ENCODE measurements around the gene GOLGA8Q. TPM values are rescaled to one million over a fixed set of nuclear protein-coding genes. Genes with fewer than 3 reads are reported as not detected.
"Not testable (repeated sequence)": the region's sequence is repeated elsewhere in the genome, so short reads cannot be mapped to it uniquely, and the experiment has no call there.

Gene GOLGA8Q
- 1 to 10 TPM; 6.2 to 7.7 TPM for total RNA-seq

GRCh38 chr15:30551750-30552149, at the start of gene GOLGA8Q:
Gene GOLGA8Q, plus strand, starts transcription at chr15:30552050. Its CDS starts 28 bp downstream, at chr15:30552078.
- CTCF ChIA-PET; ATAC-seq; H3K27ac Mint-ChIP-seq; H3K4me3 Mint-ChIP-seq; H3K9me3 Mint-ChIP-seq (ENCODE audit: low read depth); DNase-seq; H3K36me3 Mint-ChIP-seq; H3K27me3 Mint-ChIP-seq; H3K4me1 Mint-ChIP-seq: not testable (repeated sequence)

DNA sequence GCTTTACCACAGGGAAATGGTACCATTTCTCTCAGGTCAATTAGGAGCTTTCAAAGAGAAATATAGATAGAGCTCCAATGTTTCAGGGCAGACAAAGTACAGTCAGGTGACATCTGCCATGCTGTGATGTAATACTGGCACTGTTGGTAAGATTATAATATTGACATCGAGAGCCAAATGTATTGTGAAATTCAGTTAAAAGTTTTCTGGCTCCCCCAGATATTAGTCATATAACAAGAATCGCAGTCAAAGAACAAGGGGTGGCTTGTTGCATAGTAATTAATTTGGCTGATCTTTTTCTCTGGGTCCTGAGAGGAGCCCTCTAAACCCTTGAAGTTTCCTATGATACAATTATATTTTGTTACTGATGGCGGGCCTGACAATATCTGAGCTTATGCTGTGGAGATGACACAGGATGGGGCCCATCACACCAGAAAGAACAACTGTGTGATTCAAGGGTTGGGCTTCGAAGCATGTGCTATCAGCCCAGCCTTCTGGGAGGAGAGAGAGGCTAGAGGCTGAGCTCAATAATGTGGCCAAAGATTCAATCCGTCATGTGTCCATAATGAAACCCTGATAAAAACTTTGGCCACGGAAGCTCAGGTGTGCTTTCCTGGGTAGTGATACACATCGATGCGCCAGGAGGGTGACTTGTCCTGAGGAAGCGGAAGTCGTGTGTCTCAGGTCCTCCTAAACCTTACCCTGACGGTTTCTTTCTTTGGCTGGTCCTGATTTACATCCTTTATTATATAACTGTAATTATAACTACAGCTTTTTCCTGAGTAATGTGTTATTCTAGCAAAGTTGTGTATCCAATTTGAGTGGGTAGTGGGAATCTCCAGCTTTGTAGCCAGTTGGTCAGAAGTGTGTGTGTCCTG, 48.7 kb upstream of the GOLGA8Q start:
- H3K36me3 Mint-ChIP-seq; CTCF ChIA-PET; H3K4me3 Mint-ChIP-seq; DNase-seq; ATAC-seq; H3K4me1 Mint-ChIP-seq; H3K27ac Mint-ChIP-seq; H3K9me3 Mint-ChIP-seq (ENCODE audit: low read depth); H3K27me3 Mint-ChIP-seq: not testable (repeated sequence)

DNA sequence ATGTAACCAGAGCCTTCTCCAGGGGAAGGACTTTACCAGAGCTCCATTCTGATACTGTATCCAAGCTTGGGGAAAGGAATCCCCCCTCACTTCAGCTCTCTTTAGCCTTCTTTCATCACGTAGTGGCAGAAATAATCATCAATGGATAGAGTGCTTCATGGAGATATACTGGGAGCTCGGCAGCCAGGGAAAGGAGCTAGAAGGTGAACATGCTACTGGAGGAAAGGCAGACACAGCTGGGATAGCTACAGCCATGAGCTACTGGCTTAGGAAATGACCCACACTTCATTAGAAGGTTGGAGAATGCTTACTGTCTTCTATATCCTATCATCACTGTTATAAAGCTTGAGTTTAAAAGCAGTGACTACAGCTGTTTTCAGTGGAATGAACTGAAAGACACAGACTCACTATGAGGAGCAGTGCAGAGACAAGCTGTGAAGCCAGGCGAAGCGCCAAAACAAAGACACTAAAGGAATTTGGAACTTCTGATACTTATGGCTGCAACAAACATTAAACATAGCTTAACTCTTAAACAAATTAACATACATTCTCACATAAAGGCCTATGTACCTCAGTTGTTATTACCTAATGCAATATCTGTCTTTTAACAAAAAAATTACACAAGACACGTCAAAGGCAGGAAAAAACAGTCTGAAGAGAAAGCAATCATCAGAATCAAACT, 47.5 kb upstream of the GOLGA8Q start:
- H3K9me3 Mint-ChIP-seq (ENCODE audit: low read depth); CTCF ChIA-PET; DNase-seq; H3K4me3 Mint-ChIP-seq; H3K27ac Mint-ChIP-seq; H3K36me3 Mint-ChIP-seq; H3K4me1 Mint-ChIP-seq; H3K27me3 Mint-ChIP-seq; ATAC-seq: not testable (repeated sequence)

- not testable (repeated sequence) for H3K27me3 Mint-ChIP-seq, ATAC-seq
Observed at GRCh38 chr15:30514545-30514944, 37.3 kb upstream of the GOLGA8Q start.

GRCh38 chr15:30523453-30524243, 28.2 kb upstream of the GOLGA8Q start:
- ATAC-seq; H3K4me3 Mint-ChIP-seq; CTCF ChIA-PET; H3K9me3 Mint-ChIP-seq (ENCODE audit: low read depth); DNase-seq; H3K27me3 Mint-ChIP-seq; H3K36me3 Mint-ChIP-seq; H3K4me1 Mint-ChIP-seq; H3K27ac Mint-ChIP-seq: not testable (repeated sequence)

More at GRCh38 chr15:30514545-30514944, 37.3 kb upstream of the GOLGA8Q start:
- H3K4me3 Mint-ChIP-seq; CTCF ChIA-PET; H3K9me3 Mint-ChIP-seq (ENCODE audit: low read depth); H3K27ac Mint-ChIP-seq; H3K4me1 Mint-ChIP-seq; H3K36me3 Mint-ChIP-seq; DNase-seq: not testable (repeated sequence)

GRCh38 chr15:30525912-30526311, 25.9 kb upstream of the GOLGA8Q start:
- H3K4me1 Mint-ChIP-seq; DNase-seq; CTCF ChIA-PET; H3K4me3 Mint-ChIP-seq; H3K27ac Mint-ChIP-seq; H3K36me3 Mint-ChIP-seq; ATAC-seq; H3K27me3 Mint-ChIP-seq; H3K9me3 Mint-ChIP-seq (ENCODE audit: low read depth): not testable (repeated sequence)

GRCh38 chr15:30529049-30529448, 22.8 kb upstream of the GOLGA8Q start:
- H3K27me3 Mint-ChIP-seq; H3K4me1 Mint-ChIP-seq; H3K9me3 Mint-ChIP-seq (ENCODE audit: low read depth); H3K4me3 Mint-ChIP-seq; H3K36me3 Mint-ChIP-seq; H3K27ac Mint-ChIP-seq; DNase-seq; CTCF ChIA-PET; ATAC-seq: not testable (repeated sequence)

- H3K9me3 Mint-ChIP-seq (ENCODE audit: low read depth); H3K4me3 Mint-ChIP-seq; DNase-seq; H3K4me1 Mint-ChIP-seq; H3K27me3 Mint-ChIP-seq; CTCF ChIA-PET; H3K27ac Mint-ChIP-seq; H3K36me3 Mint-ChIP-seq: not testable (repeated sequence)
- peak; percentile 74 for ATAC-seq
Observed at GRCh38 chr15:30566949-30567348, 15.1 kb downstream of the GOLGA8Q start.

DNA sequence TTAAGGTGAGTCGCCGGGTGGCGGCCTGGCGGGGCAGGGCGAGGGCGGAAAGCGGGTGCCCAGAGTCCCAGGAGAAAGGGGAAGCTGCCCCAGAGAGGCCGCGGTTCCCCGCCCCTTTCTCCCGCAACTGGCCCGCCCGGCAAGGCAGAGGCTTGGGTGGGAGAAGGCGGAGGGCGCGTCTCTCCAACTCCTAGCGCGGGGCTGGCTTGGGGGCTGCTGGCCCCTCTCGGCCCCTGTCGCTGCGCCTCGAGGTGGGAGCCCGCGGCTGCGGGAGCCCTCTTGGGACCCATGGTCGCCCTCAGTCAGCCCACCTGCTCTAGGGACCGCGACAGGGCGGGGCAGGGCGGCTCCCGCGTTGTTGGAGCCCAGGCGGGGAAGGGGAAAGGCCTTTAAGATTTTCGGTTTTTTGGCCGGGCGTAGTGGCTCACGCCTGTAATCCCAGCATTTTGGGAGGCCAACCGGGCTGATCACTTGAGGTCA, 21.2 kb downstream of the GOLGA8Q start:
- H3K4me1 Mint-ChIP-seq, H3K4me3 Mint-ChIP-seq: not testable (repeated sequence)

DNA sequence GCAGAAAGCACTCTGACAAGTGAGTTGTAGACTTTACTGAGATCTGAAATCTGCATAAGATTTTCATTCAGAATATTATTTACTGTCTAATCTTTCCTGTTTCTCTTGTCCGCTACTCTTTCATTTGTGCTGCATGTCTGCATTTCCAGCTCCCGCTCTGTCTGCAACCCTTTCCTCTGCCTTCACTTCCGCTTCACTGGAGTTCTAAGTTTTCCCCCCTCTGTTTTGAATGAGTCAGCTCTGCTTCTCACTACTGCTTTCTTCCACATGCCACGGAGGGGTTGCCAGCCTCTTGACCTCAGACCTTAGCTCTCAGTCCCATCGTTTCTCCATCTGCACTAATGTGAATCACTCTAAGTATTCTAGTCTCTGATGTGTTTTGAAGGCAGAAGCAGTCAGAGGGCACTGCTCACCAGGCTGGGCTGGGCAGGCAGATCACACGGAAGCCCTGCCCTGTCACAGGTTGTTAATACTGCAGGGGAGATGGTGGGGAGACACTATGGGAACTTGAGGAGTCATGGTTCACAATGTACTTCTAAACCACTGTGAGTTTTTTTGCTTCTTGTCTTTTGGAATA, 27.6 kb downstream of the GOLGA8Q start:
- DNase-seq; H3K36me3 Mint-ChIP-seq; H3K27me3 Mint-ChIP-seq; CTCF ChIA-PET; H3K9me3 Mint-ChIP-seq (ENCODE audit: low read depth); H3K27ac Mint-ChIP-seq; H3K4me1 Mint-ChIP-seq; H3K4me3 Mint-ChIP-seq; ATAC-seq: not testable (repeated sequence)

More for the DNA sequence above, 21.2 kb downstream of the GOLGA8Q start:
- H3K27me3 Mint-ChIP-seq; H3K9me3 Mint-ChIP-seq (ENCODE audit: low read depth); H3K36me3 Mint-ChIP-seq; H3K27ac Mint-ChIP-seq; CTCF ChIA-PET; DNase-seq: not testable (repeated sequence)
- ATAC-seq: peak; percentile 63

DNA sequence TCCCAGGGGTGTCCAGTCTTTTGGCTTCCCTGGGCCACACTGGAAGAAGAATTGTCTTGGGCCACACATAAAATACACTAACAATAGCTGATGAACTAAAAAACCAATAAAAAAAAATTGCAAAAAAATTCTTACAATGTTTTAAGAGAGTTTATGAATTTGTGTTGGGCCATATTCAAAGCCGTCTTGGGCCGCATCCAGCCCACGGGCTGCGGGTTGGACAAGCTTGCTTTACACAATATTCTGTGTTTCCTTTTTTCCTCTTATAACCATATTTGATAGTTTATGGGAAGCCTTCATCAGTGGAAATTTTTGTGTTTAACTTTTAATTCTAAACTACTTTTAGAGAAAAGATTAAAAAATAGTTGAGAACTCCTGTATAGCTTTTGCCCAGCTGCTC, 28.9 kb downstream of the GOLGA8Q start:
- H3K27me3 Mint-ChIP-seq; ATAC-seq; DNase-seq; H3K27ac Mint-ChIP-seq; H3K36me3 Mint-ChIP-seq; H3K9me3 Mint-ChIP-seq (ENCODE audit: low read depth); H3K4me1 Mint-ChIP-seq; CTCF ChIA-PET; H3K4me3 Mint-ChIP-seq: not testable (repeated sequence)

GRCh38 chr15:30598953-30599352, 47.1 kb downstream of the GOLGA8Q start:
- DNase-seq; CTCF ChIA-PET; H3K27ac Mint-ChIP-seq; H3K36me3 Mint-ChIP-seq; H3K9me3 Mint-ChIP-seq (ENCODE audit: low read depth); H3K4me1 Mint-ChIP-seq; H3K27me3 Mint-ChIP-seq; H3K4me3 Mint-ChIP-seq; ATAC-seq: not testable (repeated sequence)

DNA sequence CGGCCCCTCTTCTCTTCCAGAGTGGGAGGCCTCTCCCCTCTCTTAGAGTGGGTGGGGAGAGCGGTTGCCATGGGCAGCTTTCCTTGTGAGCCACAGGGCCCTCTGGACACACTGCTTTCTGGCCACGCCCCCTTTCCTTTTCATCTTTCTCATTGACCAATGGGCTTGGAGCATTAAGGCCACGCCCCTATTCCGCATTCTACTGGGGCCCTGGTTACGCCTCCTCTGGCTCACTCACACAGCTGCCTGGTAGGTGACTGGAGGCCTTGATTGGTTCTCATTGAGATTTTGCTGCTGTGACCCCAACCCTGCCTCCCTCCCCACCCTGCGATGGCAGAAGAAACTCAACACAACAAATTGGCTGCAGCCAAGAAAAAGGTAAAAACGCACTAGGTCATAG, 51.9 kb downstream of the GOLGA8Q start, which contains the start of gene GOLGA8H:
GOLGA8H (plus strand) TSS at position 233 of the 400 bp plus-strand sequence; CDS start at position 331, 98 bp downstream.
- CTCF ChIA-PET; H3K27me3 Mint-ChIP-seq; DNase-seq; H3K36me3 Mint-ChIP-seq; H3K9me3 Mint-ChIP-seq (ENCODE audit: low read depth); H3K4me3 Mint-ChIP-seq; H3K4me1 Mint-ChIP-seq; H3K27ac Mint-ChIP-seq; ATAC-seq: not testable (repeated sequence)

All from activated CD8-positive, alpha-beta memory T cell treated with anti-CD3 and anti-CD28 coated beads, Interleukin-2, amount 10 ng/mL, durations not matched to agents 7 days and 5 days (primary cell).